VCaP (cell line): ENCODE measurements around the gene CACNA1A.
"Not testable (repeated sequence)": the region's sequence is repeated elsewhere in the genome, so short reads cannot be mapped to it uniquely, and the experiment has no call there.

ENCODE experiments used
- H3K27ac ChIP-seq: fragments of 450-650 bp; 2 replicates; pipeline ENCODE4 v1.5.1; 2017
- CTCF ChIP-seq: fragments of 450-650 bp; conservative IDR thresholded peaks from 2 replicates; pipeline ENCODE4 v1.5.1; 2017; ENCODE audit warnings: mild to moderate bottlenecking, moderate library complexity

Gene CACNA1A

GRCh38 chr19:13198634-13199033 is 307.6 kb downstream of the CACNA1A start:
- TF ChIP-seq CTCF: no peak
- H3K27ac ChIP-seq: no peak overlapping the region

GRCh38 chr19:13195678-13196077 is 310.6 kb downstream of the CACNA1A start:
- peak; percentile 14; the same call in 1 of the 2 replicates for TF ChIP-seq CTCF
- no peak overlapping the region for H3K27ac ChIP-seq

- no peak overlapping the region for H3K27ac ChIP-seq
- TF ChIP-seq CTCF: no peak
Measured at GRCh38 chr19:13190781-13191540, 315.3 kb downstream of the CACNA1A start.

- no peak for TF ChIP-seq CTCF
- H3K27ac ChIP-seq: no peak overlapping the region
Measured at GRCh38 chr19:13189600-13189999, 316.7 kb downstream of the CACNA1A start.

GRCh38 chr19:13187419-13187818 is 318.9 kb downstream of the CACNA1A start:
- no peak for TF ChIP-seq CTCF
- H3K27ac ChIP-seq: no peak overlapping the region

- not testable (repeated sequence) for H3K27ac ChIP-seq
Measured at GRCh38 chr19:13186688-13187087, 319.6 kb downstream of the CACNA1A start.

- not testable (repeated sequence) for H3K27ac ChIP-seq
Measured at GRCh38 chr19:13185763-13186657, 320.3 kb downstream of the CACNA1A start.

GRCh38 chr19:13184926-13185325 is 321.4 kb downstream of the CACNA1A start:
- not testable (repeated sequence) for H3K27ac ChIP-seq

- peak overlapping the region; percentile 44 for H3K27ac ChIP-seq
- TF ChIP-seq CTCF: no peak
Measured at GRCh38 chr19:13181747-13182388, 324.4 kb downstream of the CACNA1A start.

- H3K27ac ChIP-seq: not testable (repeated sequence)
Measured at GRCh38 chr19:13178291-13178690, 328.0 kb downstream of the CACNA1A start.

GRCh38 chr19:13177584-13177983 is 328.7 kb downstream of the CACNA1A start:
- H3K27ac ChIP-seq: not testable (repeated sequence)
